CD4-positive, alpha-beta T cell (primary cell): Measurements from ENCODE around the gene NCKAP5. TPM values are rescaled to one million over a fixed set of nuclear protein-coding genes. Genes with fewer than 3 reads are reported as not detected.

ENCODE experiments used
- ATAC-seq: fragments of 200-7000 bp; cut with Tn5 transposase; one replicate; pipeline ENCODE4 v1.10.0; 2022; ENCODE audit warnings: mild to moderate bottlenecking; ENCODE audit not compliant: poor library complexity
- CTCF ChIA-PET: fragments of 350-600 bp; sonication (Branson Sonifier 250); formaldehyde crosslinking; loops from one replicate; lab custom pipeline; 2021; ENCODE audit warnings: antibody characterized with exemption, inconsistent platforms; lab: Charles Lee
- POLR2A ChIA-PET: fragments of 350-600 bp; sonication (Branson Sonifier 250); formaldehyde crosslinking; loops from one replicate; lab custom pipeline; 2021; ENCODE audit warnings: antibody characterized with exemption, inconsistent platforms; lab: Charles Lee
- DNase-seq, 14 experiments: peaks; one replicate each; pipeline ENCODE4 v3.0.0-alpha.2; 2013 to 2020; ENCODE audit warnings: mixed read lengths in 2 of 14
- H3K27ac ChIP-seq, 2 donors: one replicate each; pipeline versions ENCODE4 v1.5.1 to v1.7.0; 2013; ENCODE audit warnings: low read length in 2 of 2, low read depth in 1 of 2, mild to moderate bottlenecking in 1 of 2
- H3K27me3 ChIP-seq, 2 experiments: 1 replicate in 1 of 2; 2 replicates in 1 of 2; pipeline versions ENCODE4 v1.6.1 to v1.7.0; 2013; ENCODE audit warnings: low read length in 2 of 2, control low read depth in 1 of 2, mild to moderate bottlenecking in 1 of 2, moderate library complexity in 1 of 2; ENCODE audit not compliant: insufficient read depth in 2 of 2, control insufficient read depth in 1 of 2
- H3K36me3 ChIP-seq: one replicate; pipeline ENCODE4 v1.6.1; 2013; ENCODE audit warnings: low read length, control low read depth; ENCODE audit not compliant: insufficient read depth
- H3K4me1 ChIP-seq: one replicate; pipeline ENCODE4 v1.6.1; 2013; ENCODE audit warnings: low read length, control low read depth; ENCODE audit not compliant: insufficient read depth
- H3K4me3 ChIP-seq: one replicate; pipeline ENCODE4 v1.5.1; 2013; ENCODE audit warnings: mild to moderate bottlenecking, low read length, moderate library complexity
- H3K9me3 ChIP-seq, 2 experiments: 1 replicate in 1 of 2; 2 replicates in 1 of 2; pipeline versions ENCODE4 v1.6.1 to v1.7.0; 2013; ENCODE audit warnings: low read length in 2 of 2, mild to moderate bottlenecking in 2 of 2, control low read depth in 1 of 2, moderate library complexity in 1 of 2; ENCODE audit not compliant: control insufficient read depth in 1 of 2, insufficient read depth in 1 of 2
- H3K27ac Mint-ChIP-seq: one replicate; pipeline ENCODE4 v1.8.0; 2020; ENCODE audit warnings: mixed read lengths
- H3K27me3 Mint-ChIP-seq: one replicate; pipeline ENCODE4 v1.8.0; 2021; ENCODE audit warnings: mixed read lengths
- H3K36me3 Mint-ChIP-seq: one replicate; pipeline ENCODE4 v1.8.0; 2021; ENCODE audit warnings: low read depth, mixed read lengths
- H3K4me1 Mint-ChIP-seq: one replicate; pipeline ENCODE4 v1.8.0; 2021; ENCODE audit warnings: low read depth, mixed read lengths
- H3K4me3 Mint-ChIP-seq: one replicate; pipeline ENCODE4 v1.8.0; 2020; ENCODE audit warnings: mild to moderate bottlenecking, mixed read lengths
- H3K9me3 Mint-ChIP-seq: one replicate; pipeline ENCODE4 v1.8.0; 2020; ENCODE audit warnings: mixed read lengths
- intact Hi-C, 2 experiments: fragments of 100-400 bp; cut with DNase I in 1 of 2; cut with micrococcal nuclease in 1 of 2; formaldehyde crosslinking; loops; one replicate each; pipeline versions ENCODE4 v1.15.1 to v1.9.0; 2023 to 2025; cut with DNase I, micrococcal nuclease
- total RNA-seq, 174 experiments: library from RNA in 2 of 174; stranded (reverse) in 2 of 174; gene quantifications; one replicate each; pipeline ENCODE4 v1.2.3 and lab custom pipeline; 2021 to 2026
- TF ChIP-seq, protein P1 (sequence below): fragments of 200-600 bp; IDR thresholded peaks from one replicate; pipeline ENCODE4 v1.8.0; 2022; ENCODE audit warnings: antibody characterized with exemption, mild to moderate bottlenecking

NCKAP5 gene
- total RNA-seq, 2 experiments from 2014 or later = not detected

- ChIA-PET POLR2A (no interaction called here), CTCF (no interaction called here)
- Histone ChIP-seq H3K4me1 (no peaks in the 10 kb centered on the region), H3K9me3 (peaks cover 0 to 18% of the 10 kb centered on the region in 2 experiments), H3K27me3 (peaks cover 0 to 2% of the 10 kb centered on the region in 2 experiments), H3K4me3 (no peak overlapping the region), H3K36me3 (no peaks in the 10 kb centered on the region), H3K27ac (no peak overlapping the region)
- Mint-ChIP-seq H3K4me3 (no peak overlapping the region), H3K27me3 (peaks cover 33% of the 10 kb centered on the region), H3K27ac (no peak overlapping the region), H3K36me3 (no peaks in the 10 kb centered on the region), H3K9me3 (peaks cover 3% of the 10 kb centered on the region), H3K4me1 (no peaks in the 10 kb centered on the region)
- ATAC-seq = no peak
- intact Hi-C loops = no loop called here
- no peak for DNase-seq
- TF ChIP-seq, protein P1, sequence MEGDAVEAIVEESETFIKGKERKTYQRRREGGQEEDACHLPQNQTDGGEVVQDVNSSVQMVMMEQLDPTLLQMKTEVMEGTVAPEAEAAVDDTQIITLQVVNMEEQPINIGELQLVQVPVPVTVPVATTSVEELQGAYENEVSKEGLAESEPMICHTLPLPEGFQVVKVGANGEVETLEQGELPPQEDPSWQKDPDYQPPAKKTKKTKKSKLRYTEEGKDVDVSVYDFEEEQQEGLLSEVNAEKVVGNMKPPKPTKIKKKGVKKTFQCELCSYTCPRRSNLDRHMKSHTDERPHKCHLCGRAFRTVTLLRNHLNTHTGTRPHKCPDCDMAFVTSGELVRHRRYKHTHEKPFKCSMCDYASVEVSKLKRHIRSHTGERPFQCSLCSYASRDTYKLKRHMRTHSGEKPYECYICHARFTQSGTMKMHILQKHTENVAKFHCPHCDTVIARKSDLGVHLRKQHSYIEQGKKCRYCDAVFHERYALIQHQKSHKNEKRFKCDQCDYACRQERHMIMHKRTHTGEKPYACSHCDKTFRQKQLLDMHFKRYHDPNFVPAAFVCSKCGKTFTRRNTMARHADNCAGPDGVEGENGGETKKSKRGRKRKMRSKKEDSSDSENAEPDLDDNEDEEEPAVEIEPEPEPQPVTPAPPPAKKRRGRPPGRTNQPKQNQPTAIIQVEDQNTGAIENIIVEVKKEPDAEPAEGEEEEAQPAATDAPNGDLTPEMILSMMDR = no peak
These were observed 302.8 kb downstream of the NCKAP5 start for GRCh38 chr2:133265432-133265949.

GRCh38 chr2:133264989-133265401, 303.3 kb downstream of the NCKAP5 start:
- peaks cover 3% of the 10 kb centered on the region for H3K9me3 Mint-ChIP-seq
- no peaks in the 10 kb centered on the region for H3K4me1 Mint-ChIP-seq
- no peaks in the 10 kb centered on the region for H3K36me3 Mint-ChIP-seq
- Histone ChIP-seq H3K4me1 (no peaks in the 10 kb centered on the region), H3K27me3 (peaks cover 0 to 2% of the 10 kb centered on the region in 2 experiments), H3K36me3 (no peaks in the 10 kb centered on the region), H3K27ac (no peak overlapping the region), H3K9me3 (peaks cover 0 to 18% of the 10 kb centered on the region in 2 experiments), H3K4me3 (no peak overlapping the region)
- H3K27me3 Mint-ChIP-seq = peaks cover 33% of the 10 kb centered on the region
- no peak overlapping the region for H3K4me3 Mint-ChIP-seq
- TF ChIP-seq, protein P1 = no peak
- no peak for DNase-seq
- ChIA-PET POLR2A (no interaction called here), CTCF (no interaction called here)
- intact Hi-C loops = no loop called here
- ATAC-seq = no peak
- no peak overlapping the region for H3K27ac Mint-ChIP-seq

DNA sequence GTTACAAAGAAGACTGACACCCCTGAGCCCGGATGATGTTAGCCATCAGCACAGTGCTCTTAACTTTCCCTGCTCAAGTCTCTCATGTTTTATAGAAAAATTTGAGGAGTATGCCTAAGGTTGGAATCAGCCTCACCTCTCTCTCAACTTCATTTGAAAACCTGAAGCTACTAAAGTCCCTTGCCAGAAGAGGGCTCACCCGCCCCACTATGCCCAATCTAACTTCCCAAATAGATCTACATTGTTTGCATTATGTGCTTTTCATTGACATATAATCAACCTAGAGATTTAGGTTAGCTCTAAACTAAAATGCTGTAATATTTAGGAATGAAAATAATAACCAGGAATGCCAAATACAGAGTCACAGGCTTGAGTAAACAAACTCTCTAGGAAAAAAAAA, 305.4 kb downstream of the NCKAP5 start:
- DNase-seq (no peak), ATAC-seq (no peak)
- H3K9me3 ChIP-seq = peaks cover 0 to 15% of the 10 kb centered on the region in 2 experiments
- intact Hi-C loops = no loop called here
- Mint-ChIP-seq H3K27ac (no peak overlapping the region), H3K27me3 (peaks cover 33% of the 10 kb centered on the region), H3K4me3 (no peak overlapping the region), H3K4me1 (no peaks in the 10 kb centered on the region), H3K36me3 (no peaks in the 10 kb centered on the region), H3K9me3 (no peaks in the 10 kb centered on the region)
- no peak overlapping the region for H3K27ac ChIP-seq
- CTCF ChIA-PET = no interaction called here
- TF ChIP-seq, protein P1 = no peak
- H3K4me3 ChIP-seq = no peak overlapping the region
- POLR2A ChIA-PET = no interaction called here
- H3K27me3 ChIP-seq = peaks cover 0 to 2% of the 10 kb centered on the region in 2 experiments
- no peaks in the 10 kb centered on the region for H3K36me3 ChIP-seq
- H3K4me1 ChIP-seq = no peaks in the 10 kb centered on the region
